ENCODE results near the gene B3GAT2.

Gene B3GAT2

DNA sequence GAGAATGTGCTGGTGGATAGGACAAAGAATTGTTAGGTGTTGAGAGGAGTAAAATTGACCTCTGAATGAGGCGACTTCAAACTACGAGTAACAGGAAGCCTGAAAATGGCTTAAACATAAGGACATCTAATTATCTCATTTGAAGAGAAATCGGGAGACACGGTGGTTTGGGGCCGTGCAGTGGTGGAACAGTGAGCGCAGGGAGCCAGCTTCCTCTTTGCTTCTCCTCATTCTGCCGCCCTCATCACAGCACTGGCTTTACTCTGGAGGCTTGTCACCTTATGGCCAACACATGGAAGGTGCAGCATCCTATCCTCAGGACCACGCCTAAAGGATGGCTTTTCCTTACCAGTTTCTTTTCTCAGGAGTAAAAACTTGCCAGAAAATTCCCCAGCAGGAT, 114.3 kb downstream of the B3GAT2 start:
- Mint-ChIP-seq H3K36me3 (ENCODE audit: low read depth) (peaks cover 10% of the 10 kb centered on the region), H3K4me3 (no peak overlapping the region), H3K4me1 (peaks cover 12% of the 10 kb centered on the region), H3K27ac (no peak overlapping the region), H3K9me3 (no peaks in the 10 kb centered on the region), H3K27me3 (no peaks in the 10 kb centered on the region)
- DNase-seq (no peak), ATAC-seq (no peak)

DNA sequence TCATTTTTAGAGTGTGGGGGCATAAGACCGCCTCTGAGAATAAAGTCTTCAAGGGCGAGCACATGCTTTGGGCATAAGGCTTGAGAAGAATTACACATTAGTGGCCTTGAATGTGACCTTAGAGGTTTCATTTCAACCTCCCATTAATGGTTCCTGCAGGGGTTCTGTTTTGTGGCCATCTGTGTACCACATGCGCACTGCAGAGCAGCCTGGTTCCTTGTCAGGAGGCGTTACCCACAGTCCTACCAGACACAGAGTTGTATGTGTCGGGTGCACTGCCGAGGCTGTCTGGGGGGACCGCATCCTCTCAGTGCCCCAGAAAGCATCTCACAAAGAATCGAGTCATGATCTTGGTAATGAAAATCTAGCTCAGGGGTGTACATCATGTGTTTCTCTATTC, 115.7 kb downstream of the B3GAT2 start:
- no peaks in the 10 kb centered on the region for H3K27me3 Mint-ChIP-seq
- peaks cover 10% of the 10 kb centered on the region for H3K4me1 Mint-ChIP-seq
- H3K9me3 Mint-ChIP-seq: no peaks in the 10 kb centered on the region
- no peak overlapping the region for H3K27ac Mint-ChIP-seq
- peaks cover 6% of the 10 kb centered on the region for H3K36me3 Mint-ChIP-seq (ENCODE audit: low read depth)
- H3K4me3 Mint-ChIP-seq: no peak overlapping the region
- ATAC-seq: no peak
- DNase-seq: no peak

DNA sequence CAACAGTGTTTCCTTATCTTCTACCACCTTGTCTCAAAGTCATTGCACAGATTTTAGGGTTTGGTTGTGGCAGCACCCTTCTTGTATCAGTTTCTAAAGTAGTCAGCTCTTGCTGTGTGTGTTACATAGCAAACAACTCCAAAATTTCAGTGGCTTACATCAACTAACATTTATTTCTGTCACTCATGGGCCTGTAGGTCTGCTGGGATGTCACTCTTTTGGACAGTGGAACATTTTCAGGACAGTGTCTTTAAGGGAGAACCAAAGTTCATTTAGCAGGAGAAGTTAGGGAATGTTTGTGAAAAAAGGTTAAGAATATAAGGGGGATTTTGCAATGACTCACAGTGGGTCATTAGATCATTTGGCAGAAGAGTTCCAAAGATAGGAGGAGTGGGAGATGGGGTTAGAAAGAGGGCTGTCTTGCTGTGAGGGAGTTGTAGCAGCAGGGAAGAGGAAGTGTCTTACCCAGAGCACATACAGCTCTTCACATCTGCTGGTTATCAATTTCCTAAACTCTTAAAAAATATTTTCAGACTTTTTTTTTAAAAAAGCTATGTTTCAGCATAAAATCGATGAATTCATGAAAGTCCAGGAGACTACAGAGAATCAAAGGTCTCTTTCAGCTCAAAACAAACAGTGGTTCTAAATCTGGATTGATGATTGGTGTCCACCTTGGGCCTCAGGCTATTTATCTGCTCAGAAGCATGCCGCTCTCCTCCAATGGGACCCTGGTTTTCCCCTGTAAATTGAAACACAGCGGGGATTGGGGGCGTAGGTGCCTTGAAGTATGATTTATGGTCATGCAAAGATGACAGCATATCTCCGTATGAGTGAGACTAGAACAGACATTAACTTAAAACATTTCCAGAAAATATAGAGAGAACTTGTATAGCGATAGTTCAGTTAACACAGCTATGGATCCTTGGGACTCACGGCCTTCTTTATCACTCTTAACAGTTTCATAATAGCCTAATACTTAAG, 117.3 kb downstream of the B3GAT2 start:
- Mint-ChIP-seq H3K9me3 (no peaks in the 10 kb centered on the region), H3K4me1 (peaks cover 10% of the 10 kb centered on the region), H3K4me3 (no peak overlapping the region), H3K27ac (peak overlapping the region; percentile 14), H3K36me3 (ENCODE audit: low read depth) (peaks cover 4% of the 10 kb centered on the region), H3K27me3 (no peaks in the 10 kb centered on the region)
- no peak for ATAC-seq
- no peak for DNase-seq

DNA sequence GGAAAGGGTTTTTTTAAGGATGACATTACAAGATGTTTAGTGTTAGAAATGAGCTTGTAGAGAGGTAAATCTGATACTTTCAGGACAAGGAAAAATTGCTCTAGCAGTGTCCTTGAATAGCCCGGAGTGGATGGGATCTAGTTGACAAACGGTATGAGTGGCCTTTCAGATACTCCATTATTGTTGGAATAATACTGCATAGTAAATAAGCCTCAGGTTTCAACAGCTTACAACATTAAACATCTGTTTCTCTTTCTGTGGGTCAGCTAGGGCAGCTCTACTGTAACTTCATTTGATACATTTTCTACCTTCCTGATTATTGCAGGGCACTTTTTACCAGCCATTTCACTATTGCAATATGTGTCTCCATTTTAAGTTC, 118.0 kb downstream of the B3GAT2 start:
- H3K4me1 Mint-ChIP-seq: peaks cover 10% of the 10 kb centered on the region
- H3K4me3 Mint-ChIP-seq: no peak overlapping the region
- H3K36me3 Mint-ChIP-seq (ENCODE audit: low read depth): peaks cover 4% of the 10 kb centered on the region
- H3K9me3 Mint-ChIP-seq: no peaks in the 10 kb centered on the region
- no peaks in the 10 kb centered on the region for H3K27me3 Mint-ChIP-seq
- H3K27ac Mint-ChIP-seq: peak overlapping the region; percentile 14
- DNase-seq (no peak), ATAC-seq (no peak)

DNA sequence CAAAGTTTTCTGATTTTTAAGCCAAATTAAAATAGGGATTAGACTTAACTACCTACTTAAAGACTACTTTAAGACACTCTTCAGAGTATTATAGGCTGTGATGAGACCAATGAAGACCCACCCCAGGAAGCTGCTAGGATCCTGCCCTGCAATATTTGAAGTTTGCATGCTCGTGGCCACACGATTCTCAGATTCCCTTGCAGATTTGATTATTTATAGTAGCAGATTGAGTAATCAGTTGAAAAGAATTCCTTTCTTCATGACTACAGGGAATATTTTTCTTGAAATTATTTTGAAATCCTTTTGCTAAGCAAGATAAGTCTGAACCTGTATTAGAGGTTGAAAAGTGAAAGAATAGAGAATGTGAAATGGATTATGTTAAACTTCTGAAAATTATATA, 122.3 kb downstream of the B3GAT2 start:
- Mint-ChIP-seq H3K4me1 (peaks cover 5% of the 10 kb centered on the region), H3K9me3 (peaks cover 7% of the 10 kb centered on the region), H3K27me3 (no peaks in the 10 kb centered on the region), H3K4me3 (no peak overlapping the region), H3K36me3 (ENCODE audit: low read depth) (peaks cover 12% of the 10 kb centered on the region), H3K27ac (no peak overlapping the region)
- ATAC-seq (no peak), DNase-seq (no peak)

DNA sequence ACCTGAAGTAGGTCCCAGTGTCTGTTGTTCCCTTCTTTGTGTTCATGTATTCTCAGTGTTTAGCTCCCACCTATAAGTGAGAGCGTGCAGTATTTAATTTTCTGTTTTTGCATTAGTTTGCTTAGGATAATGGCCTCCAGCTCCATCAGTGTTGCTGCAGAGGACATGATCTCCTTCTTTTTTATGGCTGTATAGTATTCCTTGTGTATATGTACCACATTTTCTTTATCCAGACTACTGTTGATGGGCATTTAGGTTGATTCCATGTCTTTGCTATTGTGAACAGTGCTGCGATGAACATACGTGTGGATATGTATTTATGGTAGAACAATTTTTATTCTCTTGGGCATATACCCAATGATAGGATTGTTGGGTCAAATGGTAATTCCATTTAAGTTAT, 125.4 kb downstream of the B3GAT2 start:
- no peak overlapping the region for H3K4me3 Mint-ChIP-seq

DNA sequence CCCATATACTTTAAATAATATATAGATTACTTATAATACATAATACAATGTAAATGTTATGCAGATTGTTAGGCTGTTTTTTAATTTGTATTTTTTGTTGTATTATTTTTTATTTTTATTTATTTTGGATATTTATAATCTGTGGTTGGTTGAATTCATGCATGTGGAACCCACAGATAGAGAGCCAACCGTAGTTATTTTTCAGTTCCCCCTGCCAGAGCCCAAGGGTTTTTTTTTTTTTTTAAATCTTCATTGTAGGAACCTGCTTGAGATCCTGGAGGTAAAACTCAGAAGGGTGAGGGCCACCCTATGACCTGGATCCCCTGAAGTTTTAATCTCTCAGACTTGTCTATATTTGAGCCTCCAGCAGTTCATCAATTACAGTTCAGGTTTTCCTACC, 133.2 kb downstream of the B3GAT2 start:
- Mint-ChIP-seq H3K9me3 (peaks cover 11% of the 10 kb centered on the region), H3K4me1 (peaks cover 4% of the 10 kb centered on the region), H3K36me3 (ENCODE audit: low read depth) (peaks cover 17% of the 10 kb centered on the region), H3K27me3 (no peaks in the 10 kb centered on the region), H3K27ac (no peak overlapping the region), H3K4me3 (no peak overlapping the region)
- DNase-seq (no peak), ATAC-seq (no peak)

More for the DNA sequence above, 125.4 kb downstream of the B3GAT2 start:
- peaks cover 7% of the 10 kb centered on the region for H3K9me3 Mint-ChIP-seq
- peaks cover 4% of the 10 kb centered on the region for H3K4me1 Mint-ChIP-seq
- DNase-seq: no peak
- no peak overlapping the region for H3K27ac Mint-ChIP-seq
- peaks cover 10% of the 10 kb centered on the region for H3K36me3 Mint-ChIP-seq (ENCODE audit: low read depth)
- ATAC-seq: no peak
- H3K27me3 Mint-ChIP-seq: no peaks in the 10 kb centered on the region

DNA sequence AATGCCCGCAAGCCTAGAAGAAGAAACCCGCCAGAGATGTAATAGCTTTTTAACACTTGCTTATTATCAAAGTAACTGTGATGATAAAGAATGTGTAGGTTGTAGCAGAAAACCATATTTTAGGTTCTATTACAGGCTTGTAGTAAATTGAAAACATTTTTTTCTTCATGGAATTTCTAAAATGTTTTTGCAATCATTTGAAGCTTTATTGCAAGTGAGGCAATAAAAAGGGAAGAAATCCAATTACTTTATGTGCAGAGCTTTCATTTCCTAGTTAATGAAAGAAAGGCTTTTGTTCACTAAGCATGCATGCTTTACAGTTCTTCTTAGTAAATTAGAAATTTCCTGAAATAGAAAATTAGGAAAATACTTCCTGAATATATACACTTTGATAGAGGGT, 135.1 kb downstream of the B3GAT2 start:
- DNase-seq (no peak), ATAC-seq (no peak)
- Mint-ChIP-seq H3K4me3 (no peak overlapping the region), H3K36me3 (ENCODE audit: low read depth) (peaks cover 17% of the 10 kb centered on the region), H3K9me3 (peaks cover 11% of the 10 kb centered on the region), H3K27ac (no peak overlapping the region), H3K4me1 (no peaks in the 10 kb centered on the region), H3K27me3 (no peaks in the 10 kb centered on the region)

DNA sequence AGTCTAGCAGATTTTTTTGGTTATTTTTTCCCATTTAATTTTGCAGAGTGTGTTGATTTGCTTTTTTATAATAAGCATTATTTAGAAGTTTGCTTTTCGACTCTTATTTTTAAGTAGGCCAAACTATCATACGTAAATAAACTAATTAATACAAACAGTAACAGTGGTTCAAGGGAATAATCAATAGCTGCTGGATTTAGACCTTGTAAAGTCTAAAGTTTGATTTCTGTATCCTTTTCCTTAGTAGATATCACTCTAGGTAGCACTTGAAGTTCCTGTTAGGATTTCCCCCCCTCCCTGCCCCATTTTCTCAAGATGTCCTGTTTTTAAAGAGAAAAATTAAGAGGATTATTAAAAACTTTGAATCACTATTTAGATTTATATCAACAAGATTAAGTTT, 136.1 kb downstream of the B3GAT2 start:
- Mint-ChIP-seq H3K36me3 (ENCODE audit: low read depth) (peaks cover 17% of the 10 kb centered on the region), H3K4me1 (no peaks in the 10 kb centered on the region), H3K4me3 (no peak overlapping the region), H3K27me3 (no peaks in the 10 kb centered on the region), H3K9me3 (peaks cover 11% of the 10 kb centered on the region), H3K27ac (no peak overlapping the region)
- DNase-seq (no peak), ATAC-seq (no peak)

DNA sequence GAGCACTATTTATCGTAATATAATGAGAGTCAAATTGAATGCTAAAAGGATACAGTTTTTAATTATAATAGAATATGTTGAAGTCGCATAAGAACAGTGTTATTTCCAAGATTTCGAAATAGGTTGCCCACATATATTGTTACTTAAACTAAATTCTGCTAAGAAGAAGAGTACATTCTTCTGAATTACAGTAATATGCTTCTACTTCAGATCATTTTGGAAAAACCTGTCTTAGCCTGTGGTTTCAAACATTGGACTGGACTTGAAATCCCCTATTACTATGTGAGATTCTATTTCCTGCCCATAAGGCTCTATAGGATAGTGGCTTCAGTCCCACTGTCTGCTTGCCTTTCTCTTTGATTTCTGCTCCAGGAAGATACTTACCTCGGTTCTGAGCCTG, 137.2 kb downstream of the B3GAT2 start:
- H3K4me3 Mint-ChIP-seq: no peak overlapping the region
- no peak for ATAC-seq

DNA sequence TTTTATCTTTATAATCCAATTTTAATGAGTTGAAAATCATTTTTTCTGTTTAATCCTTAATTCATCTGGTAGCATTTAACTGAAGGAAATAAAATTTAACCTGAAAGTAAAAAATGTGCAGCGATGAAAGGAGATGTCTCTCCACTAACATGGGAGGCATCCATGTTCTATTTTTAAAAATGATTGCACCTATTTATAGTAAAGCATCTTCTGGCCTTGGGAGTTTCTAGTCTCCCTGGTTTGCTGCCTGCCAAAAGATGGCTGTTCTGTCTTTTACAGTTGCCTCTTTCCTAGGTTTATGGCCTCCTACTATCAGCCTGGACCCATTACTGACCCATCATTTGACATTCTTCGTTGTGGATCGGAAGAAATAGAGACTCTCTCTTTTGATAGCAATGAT, 143.0 kb downstream of the B3GAT2 start:
- no peaks in the 10 kb centered on the region for H3K9me3 Mint-ChIP-seq
- no peak for ATAC-seq
- H3K4me3 Mint-ChIP-seq: no peak overlapping the region
- no peak overlapping the region for H3K27ac Mint-ChIP-seq
- H3K27me3 Mint-ChIP-seq: no peaks in the 10 kb centered on the region
- peaks cover 3% of the 10 kb centered on the region for H3K36me3 Mint-ChIP-seq (ENCODE audit: low read depth)
- no peaks in the 10 kb centered on the region for H3K4me1 Mint-ChIP-seq
- no peak for DNase-seq

More for the DNA sequence above, 137.2 kb downstream of the B3GAT2 start:
- no peak for DNase-seq
- Mint-ChIP-seq H3K9me3 (peaks cover 11% of the 10 kb centered on the region), H3K4me1 (no peaks in the 10 kb centered on the region), H3K27me3 (no peaks in the 10 kb centered on the region), H3K27ac (no peak overlapping the region), H3K36me3 (ENCODE audit: low read depth) (peaks cover 17% of the 10 kb centered on the region)

DNA sequence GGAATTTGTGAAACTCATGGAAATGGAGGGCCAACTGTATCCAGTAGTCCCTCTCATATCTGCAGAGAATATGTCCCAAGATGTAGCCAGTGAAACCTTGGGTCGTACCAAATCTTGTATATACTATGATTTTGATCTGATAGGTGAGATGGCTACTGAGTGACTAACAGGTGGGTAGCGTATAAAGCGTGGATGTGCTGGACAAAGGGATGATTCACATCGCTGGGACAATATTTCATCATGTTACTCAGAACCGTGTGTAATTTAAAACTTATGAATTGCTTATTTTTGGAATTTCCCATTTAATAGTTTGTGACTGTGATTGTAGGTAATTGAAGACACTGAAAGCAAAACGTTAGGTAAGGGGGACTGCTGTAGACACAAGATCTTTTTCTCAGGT, 145.1 kb downstream of the B3GAT2 start:
- Mint-ChIP-seq H3K27ac (no peak overlapping the region), H3K9me3 (no peaks in the 10 kb centered on the region), H3K4me1 (no peaks in the 10 kb centered on the region), H3K27me3 (no peaks in the 10 kb centered on the region), H3K36me3 (ENCODE audit: low read depth) (peaks cover 3% of the 10 kb centered on the region), H3K4me3 (no peak overlapping the region)
- DNase-seq (no peak), ATAC-seq (no peak)
